ENCODE measurements around the gene NRXN3.

The NRXN3 gene

DNA sequence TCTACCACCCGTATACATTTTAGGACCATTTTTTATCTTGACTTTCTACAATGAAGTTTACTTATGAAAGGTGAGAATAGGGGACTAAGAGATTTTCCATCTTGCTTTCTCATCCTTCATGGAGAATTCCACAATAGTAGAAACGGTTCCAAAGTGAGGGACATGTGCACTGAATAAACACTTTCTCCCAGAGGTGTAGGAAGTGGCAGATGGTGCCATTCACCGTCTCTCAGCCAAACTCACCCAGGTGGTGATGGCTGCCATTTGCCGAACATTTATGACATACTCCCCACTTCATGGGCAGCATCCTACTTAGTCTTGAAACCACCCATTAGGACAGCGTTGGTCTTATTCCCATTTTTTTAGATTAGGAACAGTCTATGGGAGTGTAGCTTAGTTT is 1500.6 kb downstream of the NRXN3 start:
- no peak for DNase-seq

DNA sequence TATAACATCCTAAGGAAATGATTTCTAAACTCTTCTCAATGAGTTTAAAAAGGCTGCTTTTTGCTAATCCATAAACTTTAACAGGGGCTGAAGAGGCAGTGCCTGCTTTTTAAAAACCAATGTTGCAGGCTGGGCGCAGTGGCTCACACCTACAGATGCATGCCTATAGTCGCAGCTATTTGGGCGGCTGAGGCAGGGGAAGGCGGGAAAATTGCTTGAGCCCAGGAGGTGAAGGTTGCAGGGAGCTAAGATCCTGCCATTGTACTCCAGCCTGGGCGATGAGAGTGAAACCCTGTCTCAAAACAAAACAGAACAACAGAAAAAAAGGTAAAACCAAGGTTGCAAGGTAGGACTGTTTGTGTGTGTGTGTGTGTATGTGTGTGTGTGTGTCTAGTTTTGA is 1509.9 kb downstream of the NRXN3 start:
- DNase-seq: no peak

DNA sequence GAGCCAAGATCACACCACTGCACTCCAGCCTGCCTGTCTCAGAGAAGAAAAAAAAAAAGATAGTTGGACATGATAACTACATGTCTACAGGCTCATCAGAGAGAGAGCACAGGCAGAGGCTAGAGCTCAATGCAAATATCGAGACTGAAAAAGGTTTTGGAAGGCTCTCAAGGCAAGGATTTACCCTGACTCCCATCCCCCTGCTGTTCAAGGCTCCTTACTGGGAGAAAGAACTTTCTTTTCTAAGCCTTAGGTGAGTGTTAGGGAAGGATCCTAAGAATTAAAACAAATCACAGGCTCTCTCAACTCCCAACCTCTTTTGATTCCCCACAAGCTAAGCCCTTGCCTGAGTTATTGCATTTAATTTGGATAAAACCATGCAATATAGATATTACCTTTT is 1516.0 kb downstream of the NRXN3 start:
- no peak for DNase-seq

DNA sequence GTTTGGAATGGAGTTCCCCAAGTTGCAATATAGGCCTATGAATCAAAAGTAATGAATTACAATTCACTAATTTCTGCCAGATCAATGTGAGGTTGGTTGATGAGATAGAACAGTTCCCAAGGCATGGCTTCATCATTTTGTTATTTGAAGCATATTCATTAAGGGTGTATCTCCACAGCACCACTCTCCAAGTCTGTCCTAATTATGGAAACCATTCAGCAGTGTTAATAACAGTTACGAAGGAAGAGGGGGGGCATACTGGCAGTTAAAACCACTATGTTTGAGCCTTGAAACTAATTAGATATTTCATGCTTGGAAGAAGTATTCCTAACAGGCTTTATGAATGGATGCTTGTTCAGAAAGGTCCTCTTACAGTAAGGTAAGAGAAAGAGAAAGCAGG is 1520.8 kb downstream of the NRXN3 start:
- no peak for DNase-seq

DNA sequence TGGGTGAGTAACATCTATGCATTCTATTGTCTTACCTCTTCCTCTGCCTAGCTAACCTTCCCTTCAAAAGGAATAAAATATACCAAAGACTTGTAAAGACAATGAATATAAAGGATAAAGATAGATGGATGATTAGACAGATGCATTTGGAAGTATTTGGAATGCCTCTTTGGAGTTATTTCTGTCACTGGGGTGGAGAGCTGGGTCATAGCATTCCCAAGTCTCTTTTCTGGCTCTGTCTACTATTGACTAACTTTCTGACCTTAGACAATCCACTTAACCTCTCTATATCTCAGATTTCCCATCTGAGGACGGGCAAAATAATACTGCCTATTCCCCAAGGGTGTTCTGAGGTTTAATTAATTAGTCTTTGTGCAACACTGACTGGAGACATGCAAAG is 1523.8 kb downstream of the NRXN3 start:
- DNase-seq: no peak

DNA sequence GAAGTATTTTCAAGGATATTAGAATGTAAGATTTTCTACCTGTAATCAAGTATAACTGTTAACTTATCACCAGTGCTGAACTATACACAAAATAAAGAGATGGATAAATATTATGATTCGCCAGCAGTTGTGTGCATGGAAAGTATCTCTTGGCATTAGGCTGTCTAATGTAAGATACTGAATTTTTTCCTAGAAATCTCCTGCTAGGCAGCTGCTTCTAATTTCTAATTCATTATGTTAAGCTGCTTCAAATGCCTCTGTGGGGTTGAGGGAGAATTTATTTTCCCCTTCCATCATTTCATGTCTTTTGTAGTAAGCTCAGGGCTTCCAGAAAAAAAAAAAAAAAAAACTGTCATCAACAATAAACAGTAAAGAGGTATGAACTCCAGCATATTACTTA is 1525.1 kb downstream of the NRXN3 start:
- no peak for DNase-seq

DNA sequence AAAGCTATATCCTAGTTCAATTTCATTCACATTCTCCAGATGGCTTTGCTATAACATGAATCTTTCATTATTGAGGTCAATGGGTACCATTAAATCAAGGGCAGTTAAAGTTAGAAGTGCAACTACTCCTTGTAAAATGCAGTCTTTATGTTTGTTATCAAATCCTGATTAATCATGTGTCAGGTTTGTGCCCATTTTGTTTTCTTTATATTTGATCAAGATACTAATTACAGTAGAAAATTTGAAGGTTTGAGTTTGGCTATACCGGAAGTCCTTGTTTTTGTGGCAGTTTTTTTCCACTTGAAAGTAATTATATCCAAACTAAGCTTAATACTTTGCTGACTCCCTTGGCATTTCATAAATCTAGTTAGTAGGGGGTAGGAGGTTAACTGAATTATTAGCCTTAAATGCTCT is 1528.1 kb downstream of the NRXN3 start:
- no peak for DNase-seq

DNA sequence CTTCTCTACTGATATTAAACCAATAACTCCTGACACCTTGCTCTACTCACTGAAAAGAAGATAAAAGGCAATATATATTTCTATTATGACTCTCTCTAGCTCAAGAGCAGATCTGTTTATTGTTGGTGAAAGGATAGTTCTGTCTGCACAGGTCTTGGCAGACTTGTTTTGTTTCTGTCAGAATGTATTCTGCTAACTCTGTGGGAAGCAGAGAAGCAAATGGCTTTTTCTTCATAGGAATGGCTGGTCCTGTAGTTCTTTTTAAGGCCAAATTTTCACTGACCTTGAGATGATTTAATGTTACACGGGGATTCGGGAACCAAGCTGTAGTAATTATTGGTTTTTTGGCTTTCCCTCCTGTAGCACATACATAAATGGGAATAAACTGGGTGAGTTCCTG is 1529.0 kb downstream of the NRXN3 start:
- no peak for DNase-seq

DNA sequence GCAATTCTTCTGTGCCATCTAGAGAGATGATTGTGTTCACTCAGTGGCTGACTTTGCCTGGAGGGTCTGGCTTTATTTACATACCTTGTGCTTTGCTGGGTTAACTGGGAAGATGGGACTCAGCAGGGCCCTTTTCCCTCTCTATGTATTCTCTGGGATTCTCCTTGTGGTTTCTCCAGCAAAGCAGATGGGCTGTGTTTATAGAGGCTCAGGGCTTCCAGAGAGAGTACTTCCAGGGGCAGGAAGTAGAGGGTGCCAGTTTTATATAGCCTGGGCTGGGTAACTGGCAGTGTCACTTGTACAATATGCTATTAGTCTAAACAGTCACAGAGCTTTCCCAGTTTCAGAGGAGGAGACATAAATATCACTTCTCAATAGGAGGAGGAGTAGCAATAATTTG is 1531.2 kb downstream of the NRXN3 start:
- no peak for DNase-seq

DNA sequence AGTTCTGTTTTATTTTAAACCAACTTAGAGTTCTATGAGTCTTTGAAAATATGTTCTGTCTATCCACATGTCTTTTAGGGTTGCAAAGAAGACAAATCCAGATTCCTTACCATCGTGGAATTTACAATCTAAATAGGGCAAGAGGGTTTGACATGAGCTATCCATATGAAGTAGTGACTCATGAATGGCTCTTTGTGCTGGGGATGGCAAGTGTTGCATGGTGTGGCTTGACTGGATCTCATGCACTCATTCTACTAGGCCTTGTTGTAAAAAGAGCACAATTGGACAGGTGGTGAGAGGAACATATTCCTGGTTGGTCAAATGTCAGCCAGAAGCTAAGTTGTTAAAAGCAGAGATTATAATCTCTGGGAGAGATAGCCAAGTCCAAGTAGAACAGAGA is 1532.0 kb downstream of the NRXN3 start:
- no peak for DNase-seq

DNA sequence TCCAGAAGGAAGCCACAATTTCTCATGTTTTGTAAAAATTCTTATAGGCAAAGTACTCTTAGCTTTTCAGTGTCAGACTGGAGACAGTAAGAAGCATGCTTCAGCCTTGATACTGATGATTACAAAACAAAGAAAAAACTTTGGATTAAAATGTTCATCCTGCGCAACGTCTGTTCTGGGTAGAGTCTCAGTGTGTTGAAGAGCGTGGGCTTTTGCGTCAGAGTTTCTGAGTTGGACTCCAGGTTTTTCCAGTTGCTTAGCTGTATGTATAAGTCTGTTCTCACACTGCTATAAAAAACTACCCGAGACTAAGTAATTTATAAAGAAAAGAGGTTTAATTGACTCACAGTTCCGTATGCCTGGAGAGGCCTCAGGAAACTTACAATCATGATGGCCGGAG is 1533.0 kb downstream of the NRXN3 start:
- DNase-seq: no peak

DNA sequence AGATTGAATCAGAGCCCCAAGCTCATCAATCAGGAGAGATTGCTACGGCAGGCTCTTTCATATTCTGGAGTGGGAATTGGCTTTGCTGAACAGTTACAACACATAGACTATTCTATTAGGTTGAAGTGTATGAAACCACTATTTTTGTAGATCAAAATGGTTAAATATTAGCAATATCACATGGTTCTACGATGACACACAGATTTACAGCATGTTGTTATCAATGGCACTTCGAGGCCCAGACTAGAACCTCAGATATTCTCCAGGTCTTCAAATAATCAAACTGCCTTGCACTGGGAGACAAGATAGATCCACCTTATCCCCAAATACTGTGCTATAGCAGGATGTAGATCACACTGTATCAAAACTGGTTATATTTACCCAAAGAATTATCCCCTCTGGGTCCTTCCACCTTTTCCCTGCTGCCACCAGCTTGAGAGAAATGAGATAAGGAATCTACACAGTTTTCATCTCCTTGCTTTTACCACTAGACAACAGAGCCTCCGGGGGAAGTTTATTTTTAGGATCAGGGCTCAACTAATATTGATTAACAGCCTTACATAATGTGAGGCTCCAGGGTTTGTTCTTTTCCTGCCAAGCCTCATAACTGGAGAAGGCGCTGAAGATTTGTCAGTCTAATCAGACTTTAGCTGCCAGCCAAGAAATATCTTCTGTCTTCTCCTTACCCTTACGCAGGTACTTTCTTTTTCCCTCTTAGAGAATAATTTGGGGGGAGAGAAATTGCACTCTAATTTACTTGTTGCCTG is 1534.1 kb downstream of the NRXN3 start:
- DNase-seq: no peak

DNA sequence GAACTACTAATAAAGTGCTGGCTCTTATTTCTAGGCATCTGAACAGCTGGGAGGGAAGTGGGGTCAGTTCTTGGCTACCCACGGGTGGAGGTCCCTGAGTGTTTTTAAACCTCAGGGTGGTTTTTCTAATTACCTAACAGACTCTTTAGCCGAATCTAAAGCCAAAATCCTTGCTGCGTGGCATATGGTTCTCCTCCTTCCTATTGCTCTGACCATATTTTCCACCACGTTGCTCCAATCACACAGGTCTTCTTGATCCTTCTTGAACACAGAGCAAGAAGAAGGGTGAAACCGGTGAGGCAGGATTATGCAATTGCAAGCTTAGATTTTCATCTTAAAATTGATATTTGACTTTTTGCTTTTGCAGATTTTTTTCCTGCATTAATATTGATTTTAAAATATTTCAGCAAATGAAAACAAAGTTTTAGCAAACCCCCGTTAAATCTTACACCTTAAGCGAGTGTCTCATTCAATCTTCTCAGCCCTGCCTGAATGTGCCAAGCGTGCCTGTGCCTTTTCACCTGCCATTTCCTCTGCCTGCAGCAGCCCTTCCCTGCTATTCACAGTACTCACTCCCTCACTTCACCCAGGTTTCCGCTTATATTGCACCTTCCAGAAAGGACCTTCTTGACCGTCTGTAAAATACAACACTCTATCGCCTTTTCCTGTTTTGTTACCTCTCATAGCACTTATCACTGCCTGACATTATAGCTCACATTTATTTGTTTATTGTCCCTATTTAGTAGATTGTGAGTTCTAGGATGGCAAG is 1535.1 kb downstream of the NRXN3 start:
- no peak for DNase-seq

DNA sequence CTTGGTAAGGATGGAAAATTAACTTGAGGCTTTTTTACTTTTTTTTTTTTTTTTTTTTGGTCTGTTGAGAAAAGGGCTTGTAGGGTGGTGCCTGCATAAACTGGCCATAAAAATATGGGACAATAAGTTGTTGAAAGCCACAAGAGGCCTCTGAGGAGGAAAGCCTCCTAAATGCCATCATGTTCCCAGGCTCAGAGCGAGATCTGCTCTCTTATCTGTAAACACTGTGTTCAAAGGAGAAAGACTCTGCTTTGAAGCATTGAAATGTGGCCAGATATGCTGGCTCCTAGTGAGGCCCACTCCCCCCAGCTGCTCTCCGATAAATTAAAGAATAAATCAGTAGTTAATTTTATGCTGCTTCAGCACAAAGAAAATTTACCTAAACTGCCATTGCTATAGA is 1536.2 kb downstream of the NRXN3 start:
- no peak for DNase-seq

DNA sequence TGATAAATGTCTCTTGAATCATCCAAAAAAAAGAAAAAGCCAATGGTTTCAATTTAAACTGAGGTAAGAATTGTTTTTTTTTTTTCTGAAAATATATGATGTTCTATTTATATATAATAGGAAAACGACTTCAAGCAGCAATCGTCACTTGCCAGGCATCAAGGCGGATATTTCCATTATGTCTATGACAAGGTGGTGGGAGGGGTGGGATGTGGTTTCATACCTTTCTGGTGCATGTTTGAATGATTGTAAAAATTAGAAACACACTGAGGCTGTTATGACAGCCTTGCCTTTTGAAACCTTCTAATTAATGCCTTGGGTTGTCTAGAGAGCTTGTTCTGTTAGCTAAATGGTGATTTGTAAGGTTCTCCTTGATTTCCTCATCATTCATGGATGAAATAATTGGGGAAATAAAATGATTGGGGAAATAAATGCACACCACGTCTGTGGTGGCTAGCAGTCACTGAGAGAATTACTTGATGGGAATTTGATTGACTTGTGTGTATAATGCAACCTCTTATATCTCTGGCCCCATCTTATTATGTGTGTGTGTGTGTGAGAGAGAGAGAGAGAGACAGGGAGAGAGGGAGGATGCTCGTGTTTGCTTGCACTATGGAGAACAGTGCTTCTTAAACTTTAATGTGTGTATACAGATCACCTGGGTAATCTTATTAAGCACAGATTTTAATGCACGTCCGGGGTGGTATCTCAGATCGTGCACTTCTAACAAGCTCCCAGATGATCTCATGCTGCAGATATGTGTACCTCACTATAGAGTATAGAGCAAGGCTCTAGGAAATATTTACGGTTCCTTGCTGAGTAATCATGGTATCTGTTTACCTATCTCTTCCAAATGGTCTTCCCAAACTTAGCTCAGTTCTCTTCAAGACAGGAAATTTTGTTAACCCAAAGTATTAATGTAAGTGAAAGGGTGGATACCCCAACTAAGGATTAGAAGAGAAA is 1538.5 kb downstream of the NRXN3 start:
- no peak for DNase-seq

DNA sequence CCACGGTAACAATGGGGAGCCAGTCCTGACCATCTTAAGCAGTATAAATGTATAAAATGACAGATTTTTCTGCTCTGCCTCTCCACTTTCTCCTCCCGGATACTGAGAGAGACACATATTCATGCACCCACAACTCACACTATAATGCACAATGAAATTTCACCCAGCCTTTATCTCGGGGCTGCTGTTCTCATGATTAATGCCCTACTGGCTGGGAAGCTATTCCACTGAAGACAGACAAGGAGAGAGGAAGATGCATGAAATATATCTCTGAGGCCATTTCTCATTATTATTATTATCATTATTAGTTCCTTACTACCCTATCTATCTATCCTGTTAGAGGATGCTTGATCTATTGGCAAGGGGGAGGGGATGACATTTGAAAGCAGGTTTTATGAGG is 1539.4 kb downstream of the NRXN3 start:
- DNase-seq: no peak

DNA sequence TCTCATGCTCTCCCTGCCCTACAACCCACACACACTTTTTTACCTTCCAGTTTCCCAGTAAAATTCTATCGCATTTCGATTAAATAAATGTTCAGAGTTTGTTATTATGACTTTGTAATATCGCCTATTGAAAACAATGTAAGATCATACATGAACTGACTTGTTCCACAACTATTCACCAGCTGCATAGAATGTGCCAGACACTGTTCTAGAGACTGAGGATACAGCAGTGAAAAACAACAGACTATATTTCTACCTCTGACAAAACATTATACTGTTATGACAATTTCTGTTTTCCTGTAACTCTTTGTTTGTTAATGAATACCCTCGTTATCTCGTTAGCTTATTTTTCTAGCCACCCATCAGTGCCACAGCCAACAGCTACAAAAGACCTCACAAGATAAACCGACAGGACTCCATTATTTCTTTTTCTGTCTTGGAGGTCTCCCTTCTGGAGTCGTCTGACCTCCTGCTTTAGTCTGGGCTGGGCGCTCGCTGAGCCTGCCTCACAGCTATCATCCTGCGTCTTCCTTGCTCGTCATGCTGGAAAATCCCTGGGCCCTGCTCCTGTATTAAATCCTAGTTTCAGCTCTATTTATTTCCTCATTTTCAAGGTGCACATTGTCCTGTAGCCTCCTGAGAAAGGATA is 1542.3 kb downstream of the NRXN3 start:
- DNase-seq: no peak

DNA sequence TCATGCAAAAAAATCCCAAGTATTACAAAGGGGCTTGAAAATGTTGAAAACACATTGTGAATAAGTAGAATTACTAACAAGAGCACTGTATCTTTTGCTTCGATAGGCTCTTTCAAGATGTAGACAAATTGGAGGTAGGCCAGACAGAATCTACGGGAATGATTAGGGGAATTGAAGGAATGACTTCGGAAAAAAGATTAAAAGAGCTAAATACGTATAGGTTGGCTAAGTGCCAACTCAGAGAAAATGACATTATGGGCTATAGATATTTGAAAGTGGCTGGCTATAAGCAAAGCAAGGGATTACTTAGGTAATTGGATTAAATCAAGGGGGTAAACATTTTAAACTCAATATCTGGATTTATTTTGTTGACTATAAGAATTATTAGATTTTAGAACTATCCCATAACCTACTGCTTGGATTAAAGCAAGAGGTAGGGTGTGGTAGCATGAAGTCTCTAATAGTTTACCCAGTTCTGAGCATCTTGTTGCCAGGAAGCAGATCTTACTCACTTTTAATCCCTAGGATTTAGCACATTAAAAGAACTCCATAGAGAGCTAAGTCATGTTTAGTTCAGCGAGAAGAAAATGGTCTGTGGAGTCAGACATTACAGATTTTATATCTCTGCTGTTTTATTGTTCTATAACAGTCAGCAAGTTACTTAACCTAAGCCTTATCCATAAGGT is 1551.4 kb downstream of the NRXN3 start:
- DNase-seq: no peak

DNA sequence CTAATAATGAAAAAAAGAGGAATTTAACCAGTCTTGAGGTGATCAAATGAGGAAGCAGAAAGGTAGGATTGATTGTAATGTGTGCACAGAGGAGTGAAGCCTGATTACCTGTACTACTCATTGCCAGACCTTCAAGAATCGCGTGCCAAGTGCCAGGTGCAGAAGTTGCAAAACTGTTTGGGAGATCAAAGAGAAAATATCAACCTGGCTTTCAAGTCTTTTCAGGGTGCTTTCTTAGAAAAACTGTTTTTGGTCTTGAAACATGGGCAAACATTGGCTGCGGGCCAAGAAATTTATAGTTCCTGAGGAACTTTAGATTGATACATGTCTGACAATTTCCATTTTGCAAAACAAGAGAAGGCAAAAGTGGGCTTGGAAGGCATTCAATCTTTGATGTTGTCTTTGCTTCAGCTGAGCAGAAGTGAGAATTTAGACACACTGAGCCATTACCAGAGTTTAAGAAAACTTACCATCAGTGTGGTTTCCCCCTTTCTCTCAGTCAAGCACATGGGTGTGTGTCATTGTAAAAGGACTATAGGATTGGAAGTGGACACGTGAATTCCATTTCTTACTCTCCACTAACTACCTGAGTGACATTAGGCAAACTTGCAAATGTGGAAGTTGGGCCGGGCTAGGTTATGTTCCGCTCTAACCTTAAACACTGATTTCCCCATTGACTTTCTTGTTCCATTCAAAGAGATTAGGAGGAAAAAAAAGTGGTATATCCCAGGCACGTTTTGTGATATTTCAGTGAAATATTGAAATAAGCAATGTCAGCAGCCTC is 1555.0 kb downstream of the NRXN3 start:
- no peak for DNase-seq

DNA sequence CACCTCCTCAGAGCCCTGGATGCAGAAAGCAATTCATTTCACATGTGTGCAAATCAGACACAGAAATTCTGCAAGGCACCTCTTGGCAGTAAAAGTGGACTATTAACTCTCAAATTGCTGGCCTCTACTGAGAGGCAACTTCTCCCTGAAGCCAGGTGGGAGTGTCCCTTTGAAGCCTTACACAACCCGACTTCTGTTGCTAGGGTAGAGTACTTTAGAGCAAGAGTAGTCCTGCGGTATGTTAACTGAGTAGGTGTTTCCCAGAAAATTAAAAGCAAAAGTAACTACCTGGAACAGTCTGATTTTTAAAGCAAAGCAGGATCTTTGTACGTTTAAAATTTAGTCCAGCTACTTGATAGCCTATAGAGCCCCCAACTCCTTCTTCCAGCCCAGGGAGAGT is 1557.7 kb downstream of the NRXN3 start:
- no peak for DNase-seq

DNA sequence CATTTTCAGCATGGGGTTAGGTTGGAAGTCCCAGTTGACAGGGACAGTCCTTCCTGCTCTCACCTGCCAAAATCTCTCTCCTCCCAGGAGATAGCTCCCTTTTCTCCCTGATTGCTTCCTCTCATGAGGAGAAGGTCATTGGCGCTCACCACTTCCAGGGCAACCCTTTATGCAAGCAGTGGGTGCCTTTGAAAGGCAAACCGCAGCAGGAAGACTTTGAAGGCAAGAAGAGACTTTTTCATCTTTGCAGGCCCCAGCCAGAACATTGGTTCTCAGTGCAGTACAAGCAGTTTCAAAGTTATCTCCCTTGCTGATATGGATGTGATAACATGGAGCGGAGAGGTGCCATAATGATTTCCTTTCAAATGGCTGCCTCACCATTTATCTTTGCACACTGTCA is 1558.2 kb downstream of the NRXN3 start:
- no peak for DNase-seq
